Measurements from ENCODE around the gene THAP8. TPM values are rescaled to one million over a fixed set of nuclear protein-coding genes. Genes with fewer than 3 reads are reported as not detected.

The THAP8 gene
- total and polyA plus RNA-seq, 2 donors (not counting 3 experiments of a cell fraction or from before 2014, with no cell fraction given) = 2.9 to 6.6 TPM

DNA sequence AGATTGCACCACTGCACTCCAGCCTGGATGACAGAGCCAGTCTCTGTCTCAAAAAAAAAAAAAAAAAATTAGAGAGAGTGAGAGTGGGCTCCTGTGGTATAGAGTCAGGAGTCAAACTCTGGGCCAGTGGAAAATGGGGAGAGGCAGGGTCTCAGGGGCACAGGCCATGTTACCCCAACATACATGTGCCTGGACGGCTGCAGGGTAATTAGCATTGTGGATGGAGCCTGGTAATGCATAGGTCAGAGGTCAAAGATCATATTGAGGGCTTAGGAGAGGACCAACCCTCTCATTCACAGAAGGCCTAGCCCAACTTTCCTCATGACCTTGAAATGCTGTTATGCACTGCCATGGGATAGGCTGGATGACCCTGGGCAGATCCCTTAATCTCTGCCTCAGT is 28.5 kb downstream of the THAP8 start:
- H2AFZ ChIP-seq (ENCODE audit: low read depth, low read length) = no peak overlapping the region
- ChIA-PET CTCF (no interaction called here), POLR2A (no interaction called here)
- H3K4me1 ChIP-seq (ENCODE audit: control insufficient read depth, extremely low read depth, insufficient read depth, low read length) = no peaks in the 10 kb centered on the region
- no peak overlapping the region for H3K4me3 ChIP-seq (replicated peaks in 1 of 3; ENCODE audit: insufficient read depth in 1 of 3, low read depth in 1 of 3, low read length in 3 of 3)
- peaks cover 0 to 14% of the 10 kb centered on the region in 2 experiments for H3K36me3 ChIP-seq (ENCODE audit: control insufficient read depth in 2 of 2, extremely low read depth in 1 of 2, insufficient read depth in 2 of 2, low read length in 2 of 2)
- intact Hi-C loops (cut with micrococcal nuclease) (no loop called here), dilution Hi-C loops (cut with MboI; ENCODE audit: extremely low pct_ligation_motif_present, low sequenced_read_pairs) (no loop called here)
- H4K20me1 ChIP-seq (replicated peaks; ENCODE audit: control insufficient read depth, extremely low read depth, insufficient read depth, low read length) = no peaks in the 10 kb centered on the region
- no peak overlapping the region for H3K27ac ChIP-seq (ENCODE audit: insufficient read depth, low read depth, low read length)
- H3K9me3 ChIP-seq (replicated peaks; ENCODE audit: control insufficient read depth, insufficient read depth, low read length) = no peaks in the 10 kb centered on the region
- FAIRE-seq (no peak), DNase-seq (ENCODE audit: low read depth, low spot score) (no peak)
- H3K79me2 ChIP-seq (ENCODE audit: control insufficient read depth, insufficient read depth, low read length) = no peaks in the 10 kb centered on the region
- H3K9me1 ChIP-seq (replicated peaks; ENCODE audit: control insufficient read depth, extremely low read depth, insufficient read depth, low read length) = no peaks in the 10 kb centered on the region
- BruUV-seq (replicated peaks) = no TSS peak
- TF ChIP-seq MYC (IDR thresholded peaks at IDR 0.05; ENCODE audit: low read depth, low read length) (no peak), GATA2 (IDR thresholded peaks at IDR 0.05; ENCODE audit: insufficient read depth, insufficient read length, low read depth, low read length) (no peak), FOS (IDR thresholded peaks at IDR 0.05; ENCODE audit: borderline replicate concordance, insufficient read depth, low read length) (no peak), POLR2A (IDR thresholded peaks at IDR 0.05; ENCODE audit: low read depth, low read length) (no peak), POLR2AphosphoS5 (IDR thresholded peaks at IDR 0.05; ENCODE audit: insufficient read depth, low read depth, low read length) (no peak), JUN (IDR thresholded peaks at IDR 0.05; ENCODE audit: borderline replicate concordance, insufficient read depth, insufficient read length, low read depth) (no peak), EZH2 (IDR thresholded peaks at IDR 0.05; ENCODE audit: borderline replicate concordance, low read depth, low read length, severe bottlenecking) (no peak)
- TF ChIP-seq, protein P1, sequence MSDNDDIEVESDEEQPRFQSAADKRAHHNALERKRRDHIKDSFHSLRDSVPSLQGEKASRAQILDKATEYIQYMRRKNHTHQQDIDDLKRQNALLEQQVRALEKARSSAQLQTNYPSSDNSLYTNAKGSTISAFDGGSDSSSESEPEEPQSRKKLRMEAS (IDR thresholded peaks at IDR 0.05; ENCODE audit: insufficient read depth, insufficient read length) = no peak
- TF ChIP-seq, protein P2, sequence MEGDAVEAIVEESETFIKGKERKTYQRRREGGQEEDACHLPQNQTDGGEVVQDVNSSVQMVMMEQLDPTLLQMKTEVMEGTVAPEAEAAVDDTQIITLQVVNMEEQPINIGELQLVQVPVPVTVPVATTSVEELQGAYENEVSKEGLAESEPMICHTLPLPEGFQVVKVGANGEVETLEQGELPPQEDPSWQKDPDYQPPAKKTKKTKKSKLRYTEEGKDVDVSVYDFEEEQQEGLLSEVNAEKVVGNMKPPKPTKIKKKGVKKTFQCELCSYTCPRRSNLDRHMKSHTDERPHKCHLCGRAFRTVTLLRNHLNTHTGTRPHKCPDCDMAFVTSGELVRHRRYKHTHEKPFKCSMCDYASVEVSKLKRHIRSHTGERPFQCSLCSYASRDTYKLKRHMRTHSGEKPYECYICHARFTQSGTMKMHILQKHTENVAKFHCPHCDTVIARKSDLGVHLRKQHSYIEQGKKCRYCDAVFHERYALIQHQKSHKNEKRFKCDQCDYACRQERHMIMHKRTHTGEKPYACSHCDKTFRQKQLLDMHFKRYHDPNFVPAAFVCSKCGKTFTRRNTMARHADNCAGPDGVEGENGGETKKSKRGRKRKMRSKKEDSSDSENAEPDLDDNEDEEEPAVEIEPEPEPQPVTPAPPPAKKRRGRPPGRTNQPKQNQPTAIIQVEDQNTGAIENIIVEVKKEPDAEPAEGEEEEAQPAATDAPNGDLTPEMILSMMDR (IDR thresholded peaks at IDR 0.05; ENCODE audit: extremely low read depth in 1 of 2, insufficient read depth in 1 of 2, low read depth in 1 of 2, low read length in 2 of 2) = no peak
- no peak overlapping the region for H3K9ac ChIP-seq (replicated peaks; ENCODE audit: extremely low read depth, insufficient read depth, low read length)
- H3K27me3 ChIP-seq (ENCODE audit: control insufficient read depth in 2 of 2, insufficient read depth in 2 of 2, low read length in 2 of 2) = no peaks in the 10 kb centered on the region
- H3K4me2 ChIP-seq (ENCODE audit: insufficient read depth, low read length) = no peak overlapping the region
